Measurements from ENCODE around the gene ELOVL5. TPM values are rescaled to one million over a fixed set of nuclear protein-coding genes. Genes with fewer than 3 reads are reported as not detected.
A peak's percentile ranks its signal among the peaks of the same experiment; 100 is the strongest.

Gene ELOVL5
- total RNA-seq, 1 experiment from 2014 or later: 121 TPM

DNA sequence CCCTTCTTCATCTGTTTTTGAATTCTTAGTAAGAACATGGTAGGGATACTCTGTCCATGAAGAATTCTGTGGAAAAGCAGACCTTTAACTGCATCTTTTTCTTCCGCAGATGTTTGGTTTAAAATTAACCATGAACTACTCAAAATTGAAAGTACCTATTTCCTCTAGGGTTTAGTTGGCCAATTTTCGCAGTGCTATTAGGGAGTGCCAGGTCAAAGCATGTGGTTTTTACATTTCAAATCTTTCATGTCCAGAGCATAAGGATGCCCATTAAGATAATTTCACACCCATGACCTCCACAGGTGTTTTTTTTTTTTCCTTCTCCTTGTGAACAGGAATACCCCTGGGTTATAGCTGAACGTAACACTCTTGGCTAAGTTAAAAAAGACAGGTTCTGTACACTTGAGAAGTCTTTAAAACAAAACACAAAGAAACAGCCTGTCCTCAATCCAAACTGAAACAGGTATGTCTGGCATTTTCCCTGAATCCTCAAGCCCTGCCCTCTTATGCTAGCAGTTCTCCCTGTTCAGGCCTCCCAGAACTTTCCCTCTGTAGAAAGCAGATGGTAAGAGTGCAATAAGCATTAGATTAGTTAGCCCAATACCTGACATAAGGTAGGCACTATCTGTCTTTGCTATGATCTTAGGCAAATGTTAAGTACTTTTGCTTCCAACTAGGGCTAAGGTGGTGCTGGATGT lies 67.1 kb downstream of the ELOVL5 start:
- Histone ChIP-seq H3K79me1 (ENCODE audit: insufficient read depth, low read depth, low read length, poor library complexity, severe bottlenecking) (peaks cover 10% of the 10 kb centered on the region), H3K18ac (ENCODE audit: insufficient read length, low read depth, low read length) (no peak overlapping the region), H4K5ac (ENCODE audit: insufficient read length, low read depth, low read length) (no peak overlapping the region), H4K20me1 (ENCODE audit: control insufficient read depth, insufficient read depth, insufficient read length) (no peaks in the 10 kb centered on the region), H3K23ac (ENCODE audit: insufficient read length, low read depth, low read length) (no peak overlapping the region), H3K4me1 (ENCODE audit: insufficient read depth, low read length) (no peaks in the 10 kb centered on the region), H3T11ph (ENCODE audit: low read length) (no peak overlapping the region), H3K4ac (ENCODE audit: low read depth, low read length) (no peak overlapping the region), H2BK15ac (ENCODE audit: low read depth, low read length) (no peak overlapping the region), H2BK12ac (ENCODE audit: insufficient read length, low read depth, low read length) (no peak overlapping the region), H4K8ac (replicated peaks; ENCODE audit: insufficient read length, low read depth, low read length) (no peak overlapping the region), H3K27me3 (ENCODE audit: insufficient read depth, low read length) (no peaks in the 10 kb centered on the region), H3K4me2 (ENCODE audit: insufficient read depth, insufficient read length, low read length) (no peak overlapping the region), H3K27ac (ENCODE audit: insufficient read length, low read depth, low read length) (no peak overlapping the region), H3K23me2 (ENCODE audit: insufficient read length, low read depth, low read length, poor library complexity, severe bottlenecking) (no peaks in the 10 kb centered on the region), H3K9me3 (ENCODE audit: control insufficient read depth, low read depth, low read length) (no peaks in the 10 kb centered on the region), H3K9ac (ENCODE audit: extremely low read depth, insufficient read length, low read length) (no peak overlapping the region), H2AFZ (ENCODE audit: low read length) (no peak overlapping the region), H3K79me2 (ENCODE audit: insufficient read depth, low read length) (no peaks in the 10 kb centered on the region), H3K56ac (ENCODE audit: insufficient read length, low read depth, low read length) (no peak overlapping the region), H2BK20ac (ENCODE audit: low read depth, low read length, poor library complexity, severe bottlenecking) (no peak overlapping the region), H3K14ac (ENCODE audit: insufficient read depth, low read length) (no peak overlapping the region), H2BK120ac (ENCODE audit: low read depth, low read length, poor library complexity, severe bottlenecking) (no peak overlapping the region), H4K91ac (ENCODE audit: insufficient read length, low read depth, low read length) (no peak overlapping the region), H2AK5ac (ENCODE audit: insufficient read length, low read length) (no peak overlapping the region), H2BK5ac (ENCODE audit: insufficient read length, low read length) (no peak overlapping the region)
- TF ChIP-seq, protein P1, sequence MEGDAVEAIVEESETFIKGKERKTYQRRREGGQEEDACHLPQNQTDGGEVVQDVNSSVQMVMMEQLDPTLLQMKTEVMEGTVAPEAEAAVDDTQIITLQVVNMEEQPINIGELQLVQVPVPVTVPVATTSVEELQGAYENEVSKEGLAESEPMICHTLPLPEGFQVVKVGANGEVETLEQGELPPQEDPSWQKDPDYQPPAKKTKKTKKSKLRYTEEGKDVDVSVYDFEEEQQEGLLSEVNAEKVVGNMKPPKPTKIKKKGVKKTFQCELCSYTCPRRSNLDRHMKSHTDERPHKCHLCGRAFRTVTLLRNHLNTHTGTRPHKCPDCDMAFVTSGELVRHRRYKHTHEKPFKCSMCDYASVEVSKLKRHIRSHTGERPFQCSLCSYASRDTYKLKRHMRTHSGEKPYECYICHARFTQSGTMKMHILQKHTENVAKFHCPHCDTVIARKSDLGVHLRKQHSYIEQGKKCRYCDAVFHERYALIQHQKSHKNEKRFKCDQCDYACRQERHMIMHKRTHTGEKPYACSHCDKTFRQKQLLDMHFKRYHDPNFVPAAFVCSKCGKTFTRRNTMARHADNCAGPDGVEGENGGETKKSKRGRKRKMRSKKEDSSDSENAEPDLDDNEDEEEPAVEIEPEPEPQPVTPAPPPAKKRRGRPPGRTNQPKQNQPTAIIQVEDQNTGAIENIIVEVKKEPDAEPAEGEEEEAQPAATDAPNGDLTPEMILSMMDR (conservative IDR thresholded peaks at IDR 0.05): no peak
- Mint-ChIP-seq H3K27ac (peak overlapping the region in 1 of 3 experiments; percentile 30; a peak in 3 of 7 replicates), H3K36me3 (ENCODE audit: insufficient read depth in 1 of 3, low read depth in 3 of 3) (peaks cover 13 to 31% (median 17%) of the 10 kb centered on the region in 3 experiments; a peak in 6 of 7 replicates), H3K27me3 (ENCODE audit: low read depth) (no peaks in the 10 kb centered on the region), H3K9me3 (no peaks in the 10 kb centered on the region), H3K4me1 (peaks cover 5 to 11% of the 10 kb centered on the region in 2 experiments; a peak in 3 of 4 replicates), H3K4me3 (no peak overlapping the region)
- no peak for DNase-seq
- no CpG with 5 or more reads among the region's 3 CpGs for WGBS (ENCODE audit: extremely low coverage, insufficient read length, low lambda C conversion rate)

Data from H9 (cell line).